Endothelial cell of umbilical vein (primary cell): ENCODE measurements around the gene SBK3. TPM values are rescaled to one million over a fixed set of nuclear protein-coding genes. Genes with fewer than 3 reads are reported as not detected.

Experiments
- BruUV-seq: library from RNA; stranded (reverse); fragments of 400-500 nt; replicated peaks from 2 replicates; lab custom pipeline; 2021; lab: Mats Ljungman, UMichigan
- CTCF ChIA-PET: fragments of 300-600, 350-600 bp; sonication (Branson Sonifier 250); formaldehyde crosslinking; loops from one replicate; lab custom pipeline; 2021; ENCODE audit warnings: antibody characterized with exemption, inconsistent platforms; lab: Charles Lee
- POLR2A ChIA-PET: fragments of 300-600, 350-600 bp; sonication (Branson Sonifier 250); formaldehyde crosslinking; loops from one replicate; lab custom pipeline; 2021; ENCODE audit warnings: antibody characterized with exemption, inconsistent platforms; lab: Charles Lee
- DNase-seq: peaks from one replicate; pipeline ENCODE4 v3.0.0-alpha.2; 2011; ENCODE audit warnings: low read depth, low spot score
- FAIRE-seq: peaks from 2 replicates; lab custom pipeline; 2011; peaks lifted over from hg19 to GRCh38; lab: Jason Lieb, UNC
- H2AFZ ChIP-seq: 2 replicates; pipeline ENCODE4 v1.6.0; 2012; ENCODE audit warnings: low read depth, low read length, control low read depth, inconsistent platforms
- H3K27ac ChIP-seq: 2 replicates; pipeline ENCODE4 v1.5.1; 2011; ENCODE audit warnings: low read depth, mild to moderate bottlenecking, control low read depth, low read length, moderate library complexity; ENCODE audit not compliant: insufficient read depth
- H3K27me3 ChIP-seq, 2 experiments: 2 replicates each; pipeline versions ENCODE4 v1.6.0 to v1.6.1; 2011; ENCODE audit warnings: low read length in 2 of 2, mixed read lengths in 1 of 2; ENCODE audit not compliant: control insufficient read depth in 2 of 2, insufficient read depth in 2 of 2
- H3K36me3 ChIP-seq, 2 experiments: 2 replicates in 1 of 2; 3 replicates in 1 of 2; pipeline ENCODE4 v1.5.1; 2011; ENCODE audit warnings: low read length in 2 of 2, mild to moderate bottlenecking in 1 of 2, moderate library complexity in 1 of 2; ENCODE audit not compliant: control insufficient read depth in 2 of 2, insufficient read depth in 2 of 2; ENCODE audit errors: extremely low read depth in 1 of 2
- H3K4me1 ChIP-seq: 3 replicates; pipeline ENCODE4 v1.5.1; 2011; ENCODE audit warnings: mild to moderate bottlenecking, low read length; ENCODE audit not compliant: control insufficient read depth, insufficient read depth; ENCODE audit errors: extremely low read depth
- H3K4me2 ChIP-seq: 2 replicates; pipeline ENCODE4 v1.6.1; 2011; ENCODE audit warnings: low read length, control low read depth, mixed read lengths; ENCODE audit not compliant: insufficient read depth
- H3K4me3 ChIP-seq, 3 experiments: fragments of 200-600 bp in 1 of 3; sonication (generic), shearing (Covaris generic) in 1 of 3; replicated peaks in 1 of 3; 2 replicates each; pipeline ENCODE4 v1.5.1; 2011 to 2016; ENCODE audit warnings: control low read depth in 3 of 3, low read length in 3 of 3, mild to moderate bottlenecking in 2 of 3, inconsistent platforms in 1 of 3, low read depth in 1 of 3, moderate library complexity in 1 of 3; ENCODE audit not compliant: insufficient read depth in 1 of 3
- H3K79me2 ChIP-seq: 2 replicates; pipeline ENCODE4 v1.6.0; 2012; ENCODE audit warnings: low read length, inconsistent platforms; ENCODE audit not compliant: control insufficient read depth, insufficient read depth
- H3K9ac ChIP-seq: replicated peaks from 2 replicates; pipeline ENCODE3; 2011; ENCODE audit warnings: low read length, control low read depth; ENCODE audit not compliant: insufficient read depth; ENCODE audit errors: extremely low read depth
- H3K9me1 ChIP-seq: replicated peaks from 3 replicates; pipeline ENCODE4 v1.6.0; 2011; ENCODE audit warnings: mild to moderate bottlenecking, low read length; ENCODE audit not compliant: control insufficient read depth, insufficient read depth; ENCODE audit errors: extremely low read depth
- H3K9me3 ChIP-seq: replicated peaks from 2 replicates; pipeline ENCODE4 v1.5.1; 2012; ENCODE audit warnings: low read length, inconsistent platforms; ENCODE audit not compliant: control insufficient read depth, insufficient read depth
- H4K20me1 ChIP-seq: replicated peaks from 2 replicates; pipeline ENCODE3; 2011; ENCODE audit warnings: mild to moderate bottlenecking, low read length; ENCODE audit not compliant: control insufficient read depth, insufficient read depth; ENCODE audit errors: extremely low read depth
- CTCF ChIP-seq, 2 donors: IDR thresholded peaks; 1 replicate in 1 of 2; 2 replicates in 1 of 2; pipeline ENCODE4 v1.5.1; 2011; ENCODE audit warnings: low read length in 2 of 2, mild to moderate bottlenecking in 2 of 2, moderate library complexity in 2 of 2, control low read depth in 1 of 2, inconsistent platforms in 1 of 2, low read depth in 1 of 2; ENCODE audit not compliant: insufficient read depth in 1 of 2; ENCODE audit errors: extremely low read depth in 1 of 2
- EZH2 ChIP-seq: IDR thresholded peaks from 2 replicates; pipeline ENCODE4 v1.6.1; 2012; ENCODE audit warnings: borderline replicate concordance, low read depth, mild to moderate bottlenecking, moderate library complexity, low read length, inconsistent platforms; ENCODE audit not compliant: severe bottlenecking
- FOS ChIP-seq: IDR thresholded peaks from 2 replicates; pipeline ENCODE4 v1.6.1; 2011; ENCODE audit warnings: mild to moderate bottlenecking, low read length, moderate library complexity, borderline replicate concordance; ENCODE audit not compliant: insufficient read depth
- GATA2 ChIP-seq: IDR thresholded peaks from 2 replicates; pipeline ENCODE4 v1.7.0; 2011; ENCODE audit warnings: low read depth, mild to moderate bottlenecking, moderate library complexity, mixed read lengths, low read length; ENCODE audit not compliant: insufficient read length, insufficient read depth
- JUN ChIP-seq: IDR thresholded peaks from 2 replicates; pipeline ENCODE4 v1.6.1; 2011; ENCODE audit warnings: borderline replicate concordance, low read depth; ENCODE audit not compliant: insufficient read length, insufficient read depth
- MAX ChIP-seq: IDR thresholded peaks from 2 replicates; pipeline ENCODE4 v1.6.1; 2011; ENCODE audit not compliant: insufficient read depth, insufficient read length
- MYC ChIP-seq: IDR thresholded peaks from one replicate; pipeline ENCODE4 v1.6.1; 2011; ENCODE audit warnings: mild to moderate bottlenecking, low read depth, low read length
- POLR2A ChIP-seq: IDR thresholded peaks from 2 replicates; pipeline ENCODE4 v1.6.1; 2012; ENCODE audit warnings: low read depth, mild to moderate bottlenecking, control low read depth, low read length
- POLR2AphosphoS5 ChIP-seq: IDR thresholded peaks from 2 replicates; pipeline ENCODE4 v1.6.1; 2012; ENCODE audit warnings: low read depth, mild to moderate bottlenecking, control low read depth, low read length, moderate library complexity; ENCODE audit not compliant: insufficient read depth
- dilution Hi-C: fragments of 300-500 bp; cut with MboI; formaldehyde crosslinking; loops from one replicate; pipeline ENCODE4 v1.15.0; 2019; ENCODE audit warnings: low sequenced_read_pairs; ENCODE audit not compliant: extremely low pct_ligation_motif_present
- intact Hi-C: fragments of 100-400 bp; cut with micrococcal nuclease; formaldehyde crosslinking; loops from one replicate; pipeline ENCODE4 v1.10.0; 2022
- polyA plus RNA-seq, 4 experiments: library from polyadenylated mRNA; depleted of rRNA in 3 of 4; stranded (reverse) in 3 of 4; unstranded in 1 of 4; fragments of >200 nt; gene quantifications; 2 replicates each; pipeline versions ENCODE4 v1.2.1 to v1.2.3, GENCODE V29; 2011 to 2012; ENCODE audit warnings: missing spikeins in 1 of 4
- total RNA-seq: library from RNA; stranded (reverse); gene quantifications from 2 replicates; pipeline ENCODE4 v1.2.3, GENCODE V29; 2021

Gene SBK3
- total and polyA plus RNA-seq, 2 donors (not counting 3 experiments of a cell fraction or from before 2014, with no cell fraction given): 0.18 to 0.62 TPM

- Histone ChIP-seq H3K79me2 (no peaks in the 10 kb centered on the region), H3K4me3 (no peak overlapping the region), H3K27me3 (no peaks in the 10 kb centered on the region), H3K4me1 (peaks cover 33% of the 10 kb centered on the region), H3K36me3 (no peaks in the 10 kb centered on the region), H3K4me2 (peak overlapping the region; percentile 15), H3K27ac (peak overlapping the region; percentile 71), H3K9me1 (no peaks in the 10 kb centered on the region), H3K9me3 (no peaks in the 10 kb centered on the region), H3K9ac (peak overlapping the region; percentile 45), H4K20me1 (no peaks in the 10 kb centered on the region), H2AFZ (peak overlapping the region; percentile 39)
- peak; percentile 98 for FAIRE-seq
- intact Hi-C loops: loop anchor here (1.0 kb wide), 2 partner anchors 52 to 58 kb away; partner anchors contain the start of genes FIZ1 and ZNF865
- TF ChIP-seq FOS (peak; percentile 78), GATA2 (peak; percentile 10), POLR2A (no peak), MYC (no peak), CTCF (IDR thresholded peaks at IDR 0.05; ENCODE audit: extremely low read depth in 1 of 2, insufficient read depth in 1 of 2, low read depth in 1 of 2, low read length in 2 of 2) (no peak), MAX (no peak), POLR2AphosphoS5 (peak; percentile 63), EZH2 (no peak), JUN (peak; percentile 46)
- DNase-seq: peak; percentile 96
- dilution Hi-C loops: no loop called here
- ChIA-PET POLR2A (interaction anchor here (0.7 kb wide), 1 partner anchor 33 kb away, joined by 5 read pairs; no protein-coding TSS in a partner anchor), CTCF (interaction anchor here (0.6 to 1.8 kb wide), 7 partner anchors 21 to 86 kb away, joined by 3 to 7 read pairs (median 4); partner anchors contain the start of gene ZNF865)
- no TSS peak for BruUV-seq
These were observed 1.7 kb upstream of the SBK3 start for GRCh38 chr19:55546822-55547614.
